ENCODE data around the gene NUDCD2. TPM values are rescaled to one million over a fixed set of nuclear protein-coding genes. Genes with fewer than 3 reads are reported as not detected.
"Not testable (repeated sequence)": the region's sequence is repeated elsewhere in the genome, so short reads cannot be mapped to it uniquely, and the experiment has no call there.

The NUDCD2 gene
- total RNA-seq, 1 donor, result 8.5 TPM

- DNase-seq (ENCODE audit: low read depth), result no peak
- TF ChIP-seq, protein P1, sequence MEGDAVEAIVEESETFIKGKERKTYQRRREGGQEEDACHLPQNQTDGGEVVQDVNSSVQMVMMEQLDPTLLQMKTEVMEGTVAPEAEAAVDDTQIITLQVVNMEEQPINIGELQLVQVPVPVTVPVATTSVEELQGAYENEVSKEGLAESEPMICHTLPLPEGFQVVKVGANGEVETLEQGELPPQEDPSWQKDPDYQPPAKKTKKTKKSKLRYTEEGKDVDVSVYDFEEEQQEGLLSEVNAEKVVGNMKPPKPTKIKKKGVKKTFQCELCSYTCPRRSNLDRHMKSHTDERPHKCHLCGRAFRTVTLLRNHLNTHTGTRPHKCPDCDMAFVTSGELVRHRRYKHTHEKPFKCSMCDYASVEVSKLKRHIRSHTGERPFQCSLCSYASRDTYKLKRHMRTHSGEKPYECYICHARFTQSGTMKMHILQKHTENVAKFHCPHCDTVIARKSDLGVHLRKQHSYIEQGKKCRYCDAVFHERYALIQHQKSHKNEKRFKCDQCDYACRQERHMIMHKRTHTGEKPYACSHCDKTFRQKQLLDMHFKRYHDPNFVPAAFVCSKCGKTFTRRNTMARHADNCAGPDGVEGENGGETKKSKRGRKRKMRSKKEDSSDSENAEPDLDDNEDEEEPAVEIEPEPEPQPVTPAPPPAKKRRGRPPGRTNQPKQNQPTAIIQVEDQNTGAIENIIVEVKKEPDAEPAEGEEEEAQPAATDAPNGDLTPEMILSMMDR (IDR thresholded peaks at IDR 0.05; ENCODE audit: insufficient read depth, low read length), result no peak
Measured at GRCh38 chr5:163399923-163400322, 60.0 kb downstream of the NUDCD2 start.

GRCh38 chr5:163397354-163397753, 62.5 kb downstream of the NUDCD2 start:
- H3K4me3 ChIP-seq (ENCODE audit: low read depth, low read length), result no peak overlapping the region
- TF ChIP-seq, protein P1 (IDR thresholded peaks at IDR 0.05; ENCODE audit: insufficient read depth, low read length), result no peak
- DNase-seq (ENCODE audit: low read depth), result no peak

More at GRCh38 chr5:163399923-163400322, 60.0 kb downstream of the NUDCD2 start:
- H3K4me3 ChIP-seq (ENCODE audit: low read depth, low read length), result no peak overlapping the region

DNA sequence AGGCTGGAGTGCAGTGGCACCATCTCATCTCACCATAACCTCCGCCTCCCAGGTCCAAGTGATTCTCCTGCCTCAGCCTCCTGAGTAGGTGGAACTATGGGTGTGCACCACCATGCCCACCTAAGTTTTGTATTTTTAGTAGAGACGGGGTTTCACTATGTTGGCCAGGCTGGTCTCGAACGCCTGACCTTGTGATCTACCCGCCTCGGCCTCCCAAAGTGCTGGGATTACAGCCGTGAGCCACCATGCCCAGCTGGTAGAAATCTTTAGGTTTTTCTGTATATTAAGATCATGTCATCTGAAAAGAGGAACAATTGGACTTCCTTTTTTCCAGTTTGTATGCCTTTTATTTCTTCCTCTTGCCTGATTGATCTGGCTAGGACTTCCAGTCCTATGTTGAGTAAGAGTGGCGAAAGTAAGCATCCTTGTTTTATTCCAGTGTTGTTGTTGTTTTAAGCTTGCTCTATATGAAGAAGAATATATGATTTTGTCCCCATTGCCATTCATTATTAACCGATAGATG, 63.0 kb downstream of the NUDCD2 start:
- not testable (repeated sequence) for DNase-seq (ENCODE audit: low read depth); H3K4me3 ChIP-seq (ENCODE audit: low read depth, low read length)

Small RNA genes within 50 kb of the gene (small RNA-seq; reads per million reads assigned to genes)
- not detected for gene AC008723.1

Other genes with a start within 250 kb of the NUDCD2 start
- 258 and 719 TPM in 2 replicates for gene CCNG1, start 22.5 kb downstream of the NUDCD2 start, total RNA-seq (ENCODE audit: low replicate concordance)
- 1.2 and 37.2 TPM in 2 replicates for gene HMMR, start 530 bp upstream of the NUDCD2 start, total RNA-seq (ENCODE audit: low replicate concordance)
- 31.6 and 74.7 TPM in 2 replicates for gene MAT2B, start 45.5 kb upstream of the NUDCD2 start, total RNA-seq (ENCODE audit: low replicate concordance)

Measured in fibroblast of the aortic adventitia (primary cell).